DOHH2 (cell line): ENCODE data around the gene TAF4B.

ENCODE experiments used
- CTCF ChIP-seq: fragments of 200-600 bp; sonication (generic); IDR thresholded peaks from one replicate; pipeline ENCODE4 v1.5.1; 2014; ENCODE audit warnings: antibody characterized with exemption, mild to moderate bottlenecking, low read depth, low read length; ENCODE audit not compliant: poor library complexity, severe bottlenecking
- EZH2phosphoT487 ChIP-seq: fragments of 200-600 bp; sonication (generic); IDR thresholded peaks from 2 replicates; pipeline ENCODE4 v1.6.1; 2017; ENCODE audit warnings: borderline replicate concordance, mild to moderate bottlenecking, antibody characterized with exemption, low read length, moderate library complexity, mixed read lengths

- TF ChIP-seq CTCF = no peak
- no peak for TF ChIP-seq EZH2phosphoT487
Measured at GRCh38 chr18:26350961-26351360, 124.7 kb downstream of the TAF4B start.
